Measurements from ENCODE around the gene TEX26. TPM values are rescaled to one million over a fixed set of nuclear protein-coding genes. Genes with fewer than 3 reads are reported as not detected.
A peak's percentile ranks its signal among the peaks of the same experiment; 100 is the strongest.

Gene TEX26
- polyA plus RNA-seq (2012; ENCODE audit: insufficient read depth, insufficient read length, low read depth) = not detected

DNA sequence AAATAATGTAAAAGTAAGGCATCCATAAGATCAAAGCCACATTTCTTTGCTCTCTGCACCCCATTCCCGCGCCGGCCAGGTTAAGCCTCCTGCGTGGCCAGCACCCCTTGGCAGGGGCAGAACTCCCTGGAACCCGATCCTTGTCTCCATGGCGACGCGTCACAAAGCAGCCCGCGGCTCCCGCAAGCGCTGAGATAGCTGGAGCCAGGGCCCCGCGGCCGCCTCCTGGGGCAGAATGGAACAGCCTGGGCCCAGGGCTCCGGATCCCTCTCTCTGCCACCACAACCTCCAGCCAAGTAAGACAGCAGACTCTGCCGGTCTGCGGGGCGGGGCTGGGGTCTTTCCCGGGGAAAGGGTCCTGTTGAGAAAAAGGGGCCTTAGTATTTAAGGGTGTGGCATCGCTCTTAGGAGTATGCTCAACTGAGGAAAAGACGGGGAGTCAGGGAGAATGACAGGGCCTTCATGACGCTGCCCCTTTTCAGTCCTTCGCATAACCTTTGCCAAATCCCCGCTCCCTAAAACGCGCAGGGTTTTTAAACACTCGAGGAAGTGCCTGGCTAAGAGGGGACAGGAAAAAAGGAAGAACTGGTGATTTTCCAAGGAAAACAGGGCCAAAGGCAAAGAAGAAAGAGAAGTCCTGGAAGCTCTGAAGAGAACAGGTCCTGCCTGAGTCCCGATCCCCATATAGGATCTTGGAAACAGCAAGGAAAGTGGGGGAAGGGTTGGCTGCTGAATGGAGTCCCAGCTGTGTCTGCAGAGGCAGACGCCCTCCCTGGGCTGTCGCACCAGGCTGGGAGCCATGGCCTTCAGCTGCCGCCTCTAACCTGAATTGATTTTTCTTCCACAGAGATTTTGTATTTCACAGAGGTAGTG, at the start of gene TEX26:
Gene TEX26 (plus strand): TSS at position 176 of the 873 bp plus-strand sequence. CDS start 60 bp downstream, at position 236.
- no peaks in the 10 kb centered on the region for H3K4me1 ChIP-seq
- DNase-seq = no peak
- H3K9me3 ChIP-seq = no peaks in the 10 kb centered on the region
- H3K36me3 ChIP-seq = no peaks in the 10 kb centered on the region
- H3K27me3 ChIP-seq = no peaks in the 10 kb centered on the region
- H3K4me3 ChIP-seq (ENCODE audit: low read depth, low read length) = no peak within 1 kb of the TSS
- TF ChIP-seq, protein P1, sequence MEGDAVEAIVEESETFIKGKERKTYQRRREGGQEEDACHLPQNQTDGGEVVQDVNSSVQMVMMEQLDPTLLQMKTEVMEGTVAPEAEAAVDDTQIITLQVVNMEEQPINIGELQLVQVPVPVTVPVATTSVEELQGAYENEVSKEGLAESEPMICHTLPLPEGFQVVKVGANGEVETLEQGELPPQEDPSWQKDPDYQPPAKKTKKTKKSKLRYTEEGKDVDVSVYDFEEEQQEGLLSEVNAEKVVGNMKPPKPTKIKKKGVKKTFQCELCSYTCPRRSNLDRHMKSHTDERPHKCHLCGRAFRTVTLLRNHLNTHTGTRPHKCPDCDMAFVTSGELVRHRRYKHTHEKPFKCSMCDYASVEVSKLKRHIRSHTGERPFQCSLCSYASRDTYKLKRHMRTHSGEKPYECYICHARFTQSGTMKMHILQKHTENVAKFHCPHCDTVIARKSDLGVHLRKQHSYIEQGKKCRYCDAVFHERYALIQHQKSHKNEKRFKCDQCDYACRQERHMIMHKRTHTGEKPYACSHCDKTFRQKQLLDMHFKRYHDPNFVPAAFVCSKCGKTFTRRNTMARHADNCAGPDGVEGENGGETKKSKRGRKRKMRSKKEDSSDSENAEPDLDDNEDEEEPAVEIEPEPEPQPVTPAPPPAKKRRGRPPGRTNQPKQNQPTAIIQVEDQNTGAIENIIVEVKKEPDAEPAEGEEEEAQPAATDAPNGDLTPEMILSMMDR (IDR thresholded peaks at IDR 0.05; ENCODE audit: low read depth, low read length) = no peak

DNA sequence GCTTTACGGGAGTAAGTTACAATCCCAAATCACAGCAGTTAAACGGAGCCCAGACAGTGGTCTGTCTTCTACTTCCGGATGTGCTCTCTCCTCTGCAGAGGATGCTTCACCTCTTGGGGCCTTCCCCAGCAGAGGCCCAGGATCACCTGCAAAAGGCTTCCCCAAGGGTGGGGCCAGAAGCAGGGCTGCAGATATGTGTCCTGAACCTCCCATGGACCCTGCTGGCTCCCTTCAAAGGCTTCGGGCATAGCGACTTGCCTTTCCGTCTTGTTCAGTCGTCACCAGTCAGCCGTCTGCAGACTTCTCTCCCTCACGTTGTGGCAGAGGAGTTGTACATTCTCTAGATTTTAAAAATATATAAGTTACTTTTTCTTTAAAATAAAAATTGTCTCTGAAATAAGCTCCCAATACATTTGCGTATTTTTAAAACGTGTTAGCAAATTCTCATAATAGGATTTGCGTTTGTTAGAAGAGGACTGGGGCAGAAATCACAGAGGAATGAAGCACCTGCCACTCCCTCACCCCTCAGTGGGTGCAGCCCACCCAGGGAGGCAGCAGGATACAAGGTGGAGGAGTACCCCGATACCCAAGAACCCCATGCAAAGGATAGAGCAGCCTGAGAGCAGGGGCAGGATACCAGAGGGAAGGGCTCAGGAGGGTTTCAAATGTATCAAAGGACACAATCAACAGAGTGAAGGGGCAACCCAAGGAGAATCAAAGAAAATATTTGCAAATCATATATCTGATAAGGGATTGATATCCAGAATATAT, 49.3 kb upstream of the TEX26 start:
- no peak for DNase-seq
- Histone ChIP-seq H3K36me3 (no peaks in the 10 kb centered on the region), H3K27me3 (no peaks in the 10 kb centered on the region), H3K9me3 (peaks cover 3% of the 10 kb centered on the region; the same call in 1 of the 2 replicates), H3K4me1 (peaks cover 15% of the 10 kb centered on the region), H3K4me3 (ENCODE audit: low read depth, low read length) (no peak overlapping the region; the same call in 1 of the 2 replicates)
- TF ChIP-seq, protein P1 (IDR thresholded peaks at IDR 0.05; ENCODE audit: low read depth, low read length) = no peak

DNA sequence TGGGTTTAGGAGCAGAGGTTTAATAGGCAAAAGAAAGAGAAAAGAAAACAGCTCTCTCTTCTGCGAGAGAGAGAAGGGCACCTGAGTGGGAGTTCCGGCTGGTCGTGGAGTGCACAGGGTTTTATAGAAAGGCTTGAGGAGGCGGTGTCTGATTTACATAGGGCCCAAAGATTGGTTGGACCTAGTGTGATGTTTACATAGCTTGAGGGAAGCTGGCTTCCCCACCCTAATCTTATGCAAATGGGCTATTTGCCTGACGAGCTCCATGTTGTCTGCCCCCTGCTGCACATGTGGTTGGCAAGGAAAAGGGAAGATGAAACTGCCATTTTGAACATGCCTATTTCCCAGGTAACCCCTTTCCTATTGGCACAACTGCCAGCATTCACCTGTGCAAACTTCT, 47.9 kb upstream of the TEX26 start:
- H3K4me3 ChIP-seq (ENCODE audit: low read depth, low read length) = no peak overlapping the region
- no peaks in the 10 kb centered on the region for H3K36me3 ChIP-seq
- DNase-seq = peak; percentile 22
- peaks cover 3% of the 10 kb centered on the region; the same call in 1 of the 2 replicates for H3K9me3 ChIP-seq
- TF ChIP-seq, protein P1 (IDR thresholded peaks at IDR 0.05; ENCODE audit: low read depth, low read length) = peak; percentile 19; the same call in 1 of the 2 replicates
- H3K4me1 ChIP-seq = peaks cover 15% of the 10 kb centered on the region
- no peaks in the 10 kb centered on the region for H3K27me3 ChIP-seq

- no peaks in the 10 kb centered on the region for H3K27me3 ChIP-seq
- H3K36me3 ChIP-seq = no peaks in the 10 kb centered on the region
- TF ChIP-seq, protein P1 (IDR thresholded peaks at IDR 0.05; ENCODE audit: low read depth, low read length) = no peak
These were observed 43.2 kb upstream of the TEX26 start for GRCh38 chr13:30889196-30889690.

DNA sequence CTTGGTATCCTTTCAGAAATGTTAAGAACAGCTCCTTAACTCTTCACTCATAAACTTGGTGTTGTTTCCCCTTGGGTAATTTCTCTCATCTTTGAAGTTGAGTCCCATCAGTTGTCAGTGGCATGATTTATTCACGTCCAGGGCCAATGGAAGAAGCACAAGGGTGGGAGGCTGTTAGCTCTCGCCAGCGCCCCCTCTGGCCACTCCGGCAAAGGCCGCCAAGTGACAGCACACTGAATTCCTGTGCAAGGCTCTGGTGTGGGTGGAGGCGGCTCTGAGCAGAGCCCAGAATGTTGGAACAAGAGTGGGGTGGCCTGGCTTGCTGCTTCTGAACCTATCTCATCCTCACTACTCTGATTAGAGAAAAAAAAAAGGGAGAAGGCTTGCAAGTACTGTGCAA, 39.5 kb upstream of the TEX26 start:
- Histone ChIP-seq H3K4me3 (ENCODE audit: low read depth, low read length) (no peak overlapping the region), H3K9me3 (no peaks in the 10 kb centered on the region), H3K4me1 (no peaks in the 10 kb centered on the region), H3K36me3 (no peaks in the 10 kb centered on the region), H3K27me3 (no peaks in the 10 kb centered on the region)
- peak; percentile 65 for DNase-seq
- TF ChIP-seq, protein P1 (IDR thresholded peaks at IDR 0.05; ENCODE audit: low read depth, low read length) = peak; percentile 65

More at GRCh38 chr13:30889196-30889690, 43.2 kb upstream of the TEX26 start:
- no peak overlapping the region for H3K4me3 ChIP-seq (ENCODE audit: low read depth, low read length)
- DNase-seq = no peak
- peaks cover 3% of the 10 kb centered on the region; the same call in 1 of the 2 replicates for H3K9me3 ChIP-seq
- no peaks in the 10 kb centered on the region for H3K4me1 ChIP-seq

All from BE2C (cell line).